UCSD-AML1 (cell line): ENCODE measurements around the gene OXNAD1.

ENCODE experiments used
- DNase-seq: peaks from one replicate; lab custom pipeline; 2025; ENCODE audit not compliant: unreplicated experiment; lab: John Stamatoyannopoulos, UW

OXNAD1 gene

DNA sequence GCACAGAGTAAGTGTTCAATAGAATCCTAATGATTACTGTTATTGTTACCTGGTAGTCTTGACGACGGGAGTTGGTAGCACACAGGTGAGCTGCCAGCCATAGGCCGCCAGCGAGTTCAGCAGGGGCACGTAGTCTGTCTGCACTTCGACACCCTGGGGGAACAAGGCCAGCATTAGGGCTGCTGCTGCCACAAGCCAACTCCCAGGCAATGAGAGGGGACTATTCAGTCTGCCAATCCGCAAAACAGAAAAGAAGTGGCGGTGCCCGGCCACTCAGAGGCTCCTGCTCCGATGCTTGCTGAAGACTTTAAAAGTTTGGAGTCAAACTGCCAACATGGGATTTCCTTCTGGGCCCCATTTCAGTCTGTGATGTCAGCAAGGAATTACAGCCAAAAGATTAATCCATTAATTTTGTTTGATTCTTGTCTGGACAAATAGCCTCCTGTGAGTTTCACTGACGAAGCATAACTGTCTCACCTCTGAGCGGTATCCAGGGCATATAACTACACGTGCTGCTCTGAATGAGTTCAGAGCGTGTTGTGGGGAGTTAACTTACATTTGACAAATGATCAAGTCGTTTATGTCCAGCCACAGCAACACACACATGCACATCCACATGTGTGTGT is 61.8 kb downstream of the OXNAD1 start:
- no peak for DNase-seq

DNA sequence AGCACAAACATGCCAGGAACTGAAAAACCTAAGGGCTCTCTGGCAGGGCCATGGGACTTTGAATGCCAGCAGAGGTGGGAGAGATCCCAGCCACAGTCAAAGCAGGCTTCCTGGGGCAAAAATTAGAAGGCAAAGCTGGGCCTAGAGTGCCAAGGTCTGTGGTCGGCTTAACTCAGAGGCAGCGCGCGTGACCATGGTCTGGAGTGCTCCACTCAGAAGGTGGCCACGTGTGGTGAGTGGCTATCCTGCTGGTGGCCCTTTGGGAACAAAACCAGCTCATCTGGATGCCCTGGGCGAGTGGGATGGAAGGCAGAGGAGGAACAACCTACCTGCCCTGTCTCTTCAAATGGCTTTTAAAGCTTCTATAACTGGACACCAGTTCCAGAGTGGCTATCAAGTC is 63.1 kb downstream of the OXNAD1 start:
- DNase-seq: no peak

DNA sequence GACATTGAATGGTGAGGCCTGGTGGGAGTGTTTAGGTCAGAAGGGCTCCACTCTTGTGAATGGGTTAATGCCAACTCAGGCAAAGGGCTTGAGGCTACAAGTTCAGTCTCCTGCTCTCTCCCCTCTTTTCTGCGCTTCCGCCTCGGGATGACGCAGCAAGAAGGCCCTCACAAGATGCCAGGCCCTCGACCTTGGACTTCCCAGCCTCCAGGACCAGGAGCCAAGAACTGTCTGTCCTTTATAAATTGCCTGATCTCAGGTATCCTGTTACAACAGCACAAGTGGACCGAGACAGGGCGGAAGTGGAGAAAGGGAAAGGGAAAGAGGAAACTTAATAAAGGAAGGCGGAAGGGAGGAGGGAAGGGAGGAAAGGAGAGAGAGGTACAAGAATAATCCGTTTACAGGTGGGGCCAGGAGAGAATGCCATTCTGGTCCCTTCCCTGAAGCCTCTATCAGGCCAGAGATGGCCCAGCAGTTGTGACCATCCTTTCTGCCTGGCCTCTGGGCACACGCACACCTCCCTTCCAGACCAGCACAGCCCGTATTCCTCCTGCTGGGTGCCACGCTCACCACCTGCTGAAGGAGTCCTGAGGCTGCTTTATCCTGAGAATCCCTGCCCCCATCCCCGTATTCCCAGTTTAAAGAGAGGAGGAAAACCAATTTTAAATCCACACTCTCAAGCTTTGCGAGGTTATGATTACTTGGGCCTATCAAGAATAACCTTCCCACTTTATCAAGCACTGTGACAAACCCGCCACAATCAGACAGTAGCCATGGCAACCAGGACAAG is 64.2 kb downstream of the OXNAD1 start:
- no peak for DNase-seq

DNA sequence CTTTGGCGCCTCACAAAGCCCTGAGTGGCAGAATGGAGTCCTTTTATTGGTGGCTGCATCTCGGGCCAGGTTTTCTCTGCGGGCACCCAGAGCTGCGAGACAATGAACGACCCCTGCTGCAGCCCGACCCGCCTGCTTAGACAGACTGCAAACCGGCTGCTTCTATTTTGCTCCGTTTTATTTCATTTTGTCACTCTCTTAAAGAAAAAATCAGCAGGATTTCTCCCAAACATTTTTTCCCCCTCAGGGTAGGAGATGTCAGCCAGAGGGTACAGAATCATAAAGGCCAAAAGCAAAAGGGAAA is 64.8 kb downstream of the OXNAD1 start:
- DNase-seq: no peak

DNA sequence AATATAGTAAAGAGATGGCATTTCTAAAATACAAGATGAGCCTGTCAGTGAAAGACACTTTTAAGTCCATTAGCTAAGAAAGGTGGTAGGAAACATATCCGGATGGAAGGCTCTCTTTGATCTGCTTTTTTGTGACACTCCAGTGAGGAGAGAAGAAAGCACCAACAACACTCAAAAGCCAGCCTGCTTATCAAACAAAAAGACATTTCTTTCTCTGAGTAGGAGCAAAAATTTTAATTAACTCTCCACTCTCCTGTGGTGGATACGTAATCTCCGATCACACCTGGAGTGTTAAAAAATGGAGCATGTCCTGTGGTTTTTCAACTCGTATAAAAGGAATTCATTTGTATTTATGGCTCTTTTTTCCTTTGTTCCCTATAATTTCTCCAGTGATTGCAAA is 65.3 kb downstream of the OXNAD1 start:
- no peak for DNase-seq

DNA sequence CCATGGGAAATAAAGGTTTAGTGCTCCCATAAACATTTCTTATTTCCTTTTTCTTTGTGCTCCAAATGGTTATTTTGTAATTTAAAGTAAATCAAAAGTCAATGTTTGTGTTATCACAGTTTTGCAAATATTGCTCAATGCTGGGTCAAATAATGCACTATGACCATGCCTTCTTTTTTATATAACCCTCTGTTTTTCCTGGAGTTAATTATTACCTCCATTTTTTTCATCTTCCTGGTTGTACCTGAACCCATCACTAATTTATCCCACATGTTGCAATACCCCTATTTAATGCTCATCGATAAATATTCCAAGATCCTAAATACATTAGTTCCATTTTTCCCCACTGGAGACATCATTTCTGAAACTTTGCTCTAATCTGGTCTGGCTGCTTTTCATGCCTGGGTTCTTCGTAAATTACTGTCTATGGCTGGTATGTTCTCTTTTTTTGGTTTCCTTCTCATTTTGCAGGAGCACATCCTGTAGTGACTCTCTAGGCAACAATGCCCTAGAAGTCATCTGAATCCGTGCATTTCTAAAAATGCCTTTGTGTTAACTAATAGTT is 66.4 kb downstream of the OXNAD1 start:
- no peak for DNase-seq

DNA sequence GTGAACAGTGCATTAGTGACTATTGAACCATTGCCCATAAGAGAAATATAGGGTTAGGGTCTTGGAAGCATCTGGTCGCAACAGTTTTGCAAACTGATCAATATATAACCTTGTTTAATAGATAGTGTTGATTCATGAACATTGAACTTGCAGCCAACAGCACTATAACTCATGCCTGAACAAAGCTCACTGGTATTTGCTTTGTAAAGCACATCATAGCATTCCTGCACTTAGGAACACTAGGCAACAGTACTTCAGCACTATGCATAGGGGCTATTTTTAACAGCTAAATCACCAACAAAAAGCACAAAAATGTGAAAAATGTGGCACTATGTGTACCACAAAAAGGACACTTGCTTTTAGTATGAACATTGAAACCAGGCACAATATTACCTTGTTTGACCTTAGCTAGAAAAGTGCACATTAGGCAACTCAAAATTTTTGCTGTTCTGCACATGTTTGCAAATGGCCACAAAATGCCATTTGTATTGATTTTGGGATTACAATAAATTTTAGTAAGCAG is 68.0 kb downstream of the OXNAD1 start:
- no peak for DNase-seq

DNA sequence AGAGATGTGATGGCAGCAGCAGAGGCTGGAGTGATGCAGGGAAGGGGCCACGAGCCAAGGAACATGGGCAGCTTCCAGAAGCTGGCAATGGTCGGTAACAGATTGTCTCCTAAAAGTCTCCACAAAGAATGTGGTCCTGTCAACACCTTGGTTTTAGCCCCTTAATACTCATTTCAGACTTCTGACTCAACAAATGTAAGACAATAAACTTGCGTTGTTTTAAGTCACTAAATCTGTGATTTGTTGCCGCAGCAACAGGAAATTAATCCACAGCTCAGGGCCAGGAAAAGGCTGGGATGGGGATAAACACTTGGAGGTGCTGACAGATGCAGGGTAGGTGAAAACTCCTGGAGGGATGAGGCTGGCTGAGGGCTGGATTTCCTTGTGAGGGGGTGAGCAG is 69.9 kb downstream of the OXNAD1 start:
- no peak for DNase-seq

DNA sequence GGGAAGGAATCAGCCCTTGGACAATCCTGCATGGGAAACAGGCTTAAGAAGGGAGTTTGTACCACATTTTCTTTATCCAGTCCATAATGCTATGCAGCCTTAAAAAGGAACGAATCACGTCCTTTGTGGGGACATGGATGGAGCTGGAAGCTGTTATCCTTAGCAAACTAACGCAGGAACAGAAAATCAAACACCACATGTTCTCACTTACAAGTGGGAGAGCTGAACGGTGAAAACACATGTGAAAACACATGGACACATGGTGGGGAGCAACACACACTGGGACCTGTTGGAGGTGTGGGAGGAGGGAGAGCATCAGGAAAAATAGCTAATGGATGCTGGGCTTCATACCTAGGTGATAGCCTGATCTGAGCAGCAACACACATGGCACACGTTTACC is 70.3 kb downstream of the OXNAD1 start:
- no peak for DNase-seq

DNA sequence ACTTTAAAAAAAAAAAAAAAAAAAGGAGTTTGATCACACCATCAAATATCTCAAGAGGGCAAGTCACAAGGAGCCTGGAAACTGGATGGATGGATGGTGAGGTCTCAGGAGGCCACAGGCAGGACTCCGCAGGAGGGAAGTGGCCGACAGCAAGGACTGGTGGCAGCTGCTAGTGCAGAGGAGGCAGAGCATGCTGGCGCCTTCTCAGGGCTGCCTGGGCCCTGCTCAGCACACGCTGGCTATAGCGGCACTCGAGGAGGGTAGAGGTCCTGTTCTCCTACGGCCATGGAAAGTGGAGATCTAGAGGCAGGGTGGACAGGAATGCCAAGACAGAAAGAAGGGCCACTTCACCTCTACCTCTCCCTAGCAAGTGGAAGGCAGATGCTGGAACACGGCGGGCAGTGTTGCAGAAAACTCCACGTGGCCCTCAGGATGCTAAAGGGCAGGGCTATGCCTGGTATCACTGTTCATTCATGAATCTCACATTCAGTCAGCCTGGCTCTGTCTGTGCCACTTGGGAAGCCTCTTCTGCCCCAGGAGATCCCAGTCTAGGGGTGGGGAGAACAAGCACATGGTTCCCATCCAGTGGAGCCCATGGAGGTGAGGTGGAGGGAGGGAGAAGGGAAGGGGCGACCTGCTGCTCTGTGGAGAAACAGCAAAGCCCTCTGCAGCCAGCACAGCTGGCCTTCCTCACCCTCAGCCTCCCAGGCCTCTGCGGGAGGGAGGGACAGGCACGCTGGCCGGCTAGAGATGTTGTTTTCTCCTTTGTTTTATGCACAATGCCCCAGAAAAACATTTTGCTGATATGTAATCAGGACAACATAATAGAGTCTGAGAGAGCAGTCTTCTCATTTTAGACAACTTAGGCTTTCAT is 71.0 kb downstream of the OXNAD1 start:
- DNase-seq: no peak

DNA sequence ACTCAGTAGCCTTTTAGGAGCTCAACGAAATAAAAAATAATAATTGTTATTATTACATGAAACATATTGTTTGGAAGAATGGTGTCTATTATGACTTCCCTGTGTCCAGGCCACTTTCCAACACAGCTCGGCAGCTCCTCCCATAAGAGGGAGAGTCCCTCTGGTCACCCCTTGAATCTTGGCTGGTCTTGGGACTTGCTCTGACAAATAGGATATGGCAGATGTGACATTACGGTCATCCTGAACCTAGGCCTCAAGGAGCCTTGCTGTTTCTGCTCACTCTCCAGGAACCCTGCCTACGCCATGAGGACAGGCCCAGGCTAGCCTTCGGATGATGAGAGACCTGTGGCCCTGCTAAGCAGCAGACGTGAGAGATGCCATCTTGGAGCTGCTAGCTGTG is 71.8 kb downstream of the OXNAD1 start:
- no peak for DNase-seq

DNA sequence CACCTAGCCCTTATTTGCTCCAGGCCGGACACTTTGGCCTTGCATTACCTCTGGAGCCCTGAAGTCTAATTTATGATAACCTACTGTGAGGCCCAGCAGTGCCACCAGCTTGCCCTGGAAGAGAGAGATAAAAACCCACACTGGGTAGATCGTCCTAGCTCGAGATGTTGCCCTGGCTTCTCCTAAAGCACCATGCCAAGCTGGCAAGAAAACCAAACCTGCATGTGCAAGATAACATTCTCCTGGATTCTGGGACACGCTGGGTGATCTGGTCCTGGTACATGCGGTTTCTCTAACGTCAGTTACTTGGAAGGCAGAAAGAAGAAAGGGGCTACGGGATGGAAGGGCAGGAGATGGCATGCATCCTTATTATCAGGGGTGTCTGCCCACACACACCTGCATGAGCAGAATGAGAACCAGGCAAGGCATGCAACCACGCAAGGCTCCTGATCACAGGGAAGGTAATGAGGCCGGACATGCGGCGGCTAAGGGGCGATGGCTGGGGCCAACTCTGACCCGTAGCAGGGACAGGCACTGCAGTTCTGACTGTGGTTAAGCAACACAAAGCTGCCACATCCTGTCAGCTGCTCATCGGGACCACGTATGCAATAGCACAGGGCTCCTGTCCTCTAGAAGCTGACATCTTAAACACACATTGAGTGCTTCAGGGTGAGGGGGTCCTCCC is 73.0 kb downstream of the OXNAD1 start:
- DNase-seq: peak; percentile 56

DNA sequence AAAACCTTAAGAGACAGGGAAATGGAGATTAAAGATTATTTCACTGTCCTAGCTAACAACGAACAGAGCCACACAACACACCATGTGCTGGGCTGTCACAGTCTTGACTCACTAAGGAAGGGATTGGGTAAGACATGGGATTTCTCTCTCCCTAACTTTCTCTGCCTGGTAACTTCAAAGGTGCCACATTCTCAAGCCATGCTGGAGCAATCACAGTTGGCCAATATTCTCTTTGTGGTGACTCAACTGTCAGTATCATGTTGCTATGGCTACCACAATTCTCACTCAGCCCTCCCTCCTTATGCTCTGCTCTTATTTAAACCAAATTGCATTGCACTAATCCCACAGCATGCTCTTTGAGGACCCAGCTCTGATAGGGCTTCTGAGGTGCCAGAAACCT is 74.0 kb downstream of the OXNAD1 start:
- DNase-seq: no peak

DNA sequence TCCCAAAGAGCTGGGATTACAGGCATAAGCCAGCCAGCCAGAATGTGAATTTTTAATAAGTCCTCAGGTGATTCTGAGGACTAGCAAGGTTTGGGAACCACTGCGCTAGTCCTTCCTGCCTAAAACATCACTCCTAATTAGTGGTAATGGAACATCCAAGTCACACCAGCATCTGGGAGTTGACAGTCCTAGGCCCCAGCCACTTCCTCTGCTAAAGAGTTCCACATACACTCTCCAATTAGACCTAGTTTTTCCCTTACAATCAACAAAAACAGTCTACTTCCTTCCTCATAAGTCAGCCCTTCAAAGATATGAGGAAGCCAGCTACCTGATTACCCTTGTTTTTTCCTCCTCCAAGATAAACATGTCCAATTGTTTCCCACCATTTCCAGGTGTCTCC is 78.1 kb downstream of the OXNAD1 start:
- no peak for DNase-seq

DNA sequence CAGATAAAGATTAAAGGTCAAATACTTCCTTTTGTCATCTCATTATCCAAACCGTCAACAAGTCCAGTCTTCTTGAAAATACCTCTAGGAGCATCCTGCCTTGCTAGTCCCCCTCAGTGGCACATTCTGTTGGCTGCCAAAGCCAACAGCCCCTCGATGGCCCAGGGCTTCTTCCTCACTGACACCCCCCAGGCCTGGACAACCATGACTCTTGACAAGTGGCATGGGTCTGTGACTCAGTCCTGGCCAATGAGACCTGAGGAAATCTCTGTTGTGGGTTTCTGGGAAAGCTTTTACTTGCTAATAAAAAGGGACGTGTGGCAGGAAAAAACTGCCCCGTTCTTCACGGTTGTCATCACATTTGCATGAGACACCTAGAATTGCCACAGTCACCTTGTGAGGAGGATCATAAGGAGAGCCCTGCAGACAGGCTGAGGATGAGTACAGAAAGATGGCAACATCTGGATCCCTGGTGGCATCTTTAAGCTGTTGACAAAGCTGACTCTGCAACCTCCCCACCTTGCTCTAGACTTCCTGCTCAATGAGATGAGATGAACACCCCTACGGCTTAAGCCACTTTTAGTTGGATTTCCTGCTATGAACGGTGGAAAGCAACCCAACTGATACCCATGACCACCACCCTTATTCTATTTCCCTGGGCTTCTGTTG is 81.5 kb downstream of the OXNAD1 start:
- no peak for DNase-seq

DNA sequence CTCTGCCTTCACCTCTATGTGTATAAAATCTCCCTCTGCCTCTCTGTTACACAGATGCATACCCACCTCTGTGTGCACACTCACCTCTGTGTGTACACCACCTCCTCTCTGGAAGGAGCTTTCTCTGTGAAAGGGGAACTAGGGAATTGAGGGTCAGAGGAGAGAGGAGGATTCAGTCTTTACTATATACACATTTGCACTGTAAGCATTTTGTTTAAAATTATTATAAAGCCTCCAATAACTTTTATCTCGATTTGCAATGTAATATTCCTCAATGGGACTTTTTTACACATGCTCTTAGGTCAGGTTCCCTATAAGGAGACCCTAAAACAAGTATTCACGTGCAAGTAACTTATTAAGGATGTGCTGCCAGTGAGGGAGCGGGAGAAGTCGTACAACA is 82.5 kb downstream of the OXNAD1 start:
- DNase-seq: no peak

DNA sequence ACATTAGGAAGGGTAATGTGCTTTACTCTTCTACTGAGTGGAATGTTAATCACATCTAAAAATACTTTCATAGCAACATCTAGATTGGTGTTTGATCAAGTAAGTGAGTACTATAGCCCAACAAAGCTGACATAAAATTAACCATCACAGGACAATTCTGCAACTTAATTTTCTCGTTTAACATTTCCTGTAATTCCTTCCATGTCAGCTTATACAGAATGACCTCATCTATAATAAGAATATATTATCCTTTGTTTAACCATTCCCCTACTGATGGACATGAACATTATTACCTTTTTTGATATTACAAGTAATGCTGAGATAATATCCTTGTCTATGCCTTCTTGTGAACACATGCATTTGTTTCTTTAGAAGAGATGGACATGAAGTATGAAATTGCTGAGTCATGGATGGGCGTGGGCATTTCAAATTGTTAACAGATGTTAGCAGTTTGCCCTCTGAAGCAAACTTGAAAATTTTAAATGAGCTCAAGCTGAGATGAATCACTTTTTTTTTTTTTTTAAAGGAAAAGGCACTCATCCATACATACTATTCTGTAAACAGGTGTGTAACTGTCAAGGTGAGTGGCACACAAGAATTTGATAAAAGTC is 85.1 kb downstream of the OXNAD1 start:
- DNase-seq: no peak

DNA sequence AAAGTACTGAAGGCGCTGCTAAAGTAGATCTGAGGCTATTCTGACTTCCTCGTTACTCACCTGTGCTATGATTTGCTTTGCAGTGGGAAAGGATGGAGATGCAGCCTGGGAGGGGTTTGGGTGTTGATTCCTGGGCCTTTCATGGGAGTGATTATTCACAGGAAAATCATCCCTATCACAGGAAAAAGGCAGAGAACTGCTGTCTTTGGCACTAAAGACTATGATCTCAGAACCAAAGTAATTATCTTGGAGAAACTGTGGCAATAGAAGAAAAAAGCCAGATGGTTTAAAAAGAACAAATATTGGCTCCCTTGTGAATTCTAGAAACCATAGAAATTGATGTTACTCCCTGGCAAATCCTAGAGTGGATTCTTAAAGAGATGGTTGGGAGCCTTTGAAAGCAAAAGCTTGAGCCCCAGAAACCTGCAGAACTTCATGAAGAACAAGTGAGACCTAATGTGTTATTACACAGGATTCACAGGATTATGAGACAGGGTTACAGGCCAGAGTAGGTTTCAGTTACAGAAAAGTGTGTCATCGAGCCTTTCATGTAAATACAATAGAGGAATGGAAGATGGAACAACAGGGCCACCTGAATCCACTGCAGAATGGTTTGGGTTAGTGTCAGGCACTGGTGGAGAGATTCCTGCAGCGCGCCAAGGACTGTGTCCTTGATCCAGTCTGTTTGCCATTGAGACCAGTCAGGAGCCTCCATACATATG is 85.7 kb downstream of the OXNAD1 start:
- no peak for DNase-seq

DNA sequence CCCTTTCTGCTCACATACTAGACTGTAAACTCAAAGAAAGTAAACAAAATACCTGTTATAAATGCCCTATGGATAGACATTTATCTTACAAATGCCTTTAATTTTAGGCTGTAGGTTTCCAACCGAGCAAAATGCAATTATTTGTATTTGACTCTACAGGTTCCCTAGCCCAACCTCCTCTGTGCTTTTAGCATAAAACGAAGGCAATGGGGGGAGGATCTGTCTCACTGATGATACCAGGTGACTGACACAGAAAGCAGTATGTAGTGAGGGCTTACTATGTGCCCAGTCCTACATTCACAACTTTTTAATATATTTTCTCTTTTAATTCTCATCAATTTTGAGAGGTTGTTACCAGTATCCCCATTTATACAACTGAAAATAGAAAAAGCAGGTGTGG is 87.4 kb downstream of the OXNAD1 start:
- no peak for DNase-seq
